ENCODE data around the gene MTRF1.

DNA sequence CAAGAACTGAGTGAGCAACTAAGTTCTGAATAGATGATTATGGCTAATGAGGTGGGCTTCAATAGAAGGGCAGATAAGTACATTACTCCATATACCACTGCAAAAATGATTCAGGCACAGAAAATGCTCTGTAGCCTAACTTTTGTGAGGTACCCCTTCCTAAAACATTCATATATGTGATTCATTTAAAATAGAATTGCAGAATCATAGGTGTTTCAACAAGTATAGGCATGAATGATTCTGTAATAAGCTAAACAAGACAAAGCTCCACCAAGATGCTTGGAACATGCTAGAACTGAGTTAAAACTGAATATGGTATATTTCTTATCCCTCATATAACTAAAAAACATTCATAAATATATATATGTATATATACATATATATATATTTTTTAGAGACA is 81.1 kb downstream of the MTRF1 start:
- no peak for TF ChIP-seq POLR2A (IDR thresholded peaks at IDR 0.05; ENCODE audit: low read depth, low read length)
- TF ChIP-seq CTCF (conservative IDR thresholded peaks at IDR 0.05; ENCODE audit: low read depth, low read length): no peak
- TF ChIP-seq RCOR1 (IDR thresholded peaks at IDR 0.05; ENCODE audit: insufficient replicate concordance, low read length): no peak
- no peak for TF ChIP-seq MAFK (IDR thresholded peaks at IDR 0.05; ENCODE audit: low read depth, low read length)
- TF ChIP-seq MXI1 (IDR thresholded peaks at IDR 0.05; ENCODE audit: borderline replicate concordance, low read depth, low read length): no peak
- no peak for TF ChIP-seq RFX5 (IDR thresholded peaks at IDR 0.05; ENCODE audit: low read depth, low read length)
- no peak for TF ChIP-seq BHLHE40 (IDR thresholded peaks at IDR 0.05; ENCODE audit: low read depth, low read length)
- TF ChIP-seq, protein P1, sequence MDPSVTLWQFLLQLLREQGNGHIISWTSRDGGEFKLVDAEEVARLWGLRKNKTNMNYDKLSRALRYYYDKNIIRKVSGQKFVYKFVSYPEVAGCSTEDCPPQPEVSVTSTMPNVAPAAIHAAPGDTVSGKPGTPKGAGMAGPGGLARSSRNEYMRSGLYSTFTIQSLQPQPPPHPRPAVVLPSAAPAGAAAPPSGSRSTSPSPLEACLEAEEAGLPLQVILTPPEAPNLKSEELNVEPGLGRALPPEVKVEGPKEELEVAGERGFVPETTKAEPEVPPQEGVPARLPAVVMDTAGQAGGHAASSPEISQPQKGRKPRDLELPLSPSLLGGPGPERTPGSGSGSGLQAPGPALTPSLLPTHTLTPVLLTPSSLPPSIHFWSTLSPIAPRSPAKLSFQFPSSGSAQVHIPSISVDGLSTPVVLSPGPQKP (IDR thresholded peaks at IDR 0.05; ENCODE audit: borderline replicate concordance, low read depth, low read length): no peak
- TF ChIP-seq RAD21 (IDR thresholded peaks at IDR 0.05; ENCODE audit: low read length): no peak
- TF ChIP-seq CEBPB (IDR thresholded peaks at IDR 0.05; ENCODE audit: low read depth, low read length): no peak
- TF ChIP-seq NFE2L2 (IDR thresholded peaks at IDR 0.05; ENCODE audit: low read depth, low read length): no peak

Data from IMR-90 (cell line).